ENCODE data around the gene LDHAL6A. TPM values are rescaled to one million over a fixed set of nuclear protein-coding genes. Genes with fewer than 3 reads are reported as not detected.

LDHAL6A gene
- total and polyA plus RNA-seq, 8 donors, result 0.51 to 0.94 (median 0.69) TPM; not detected in 2

DNA sequence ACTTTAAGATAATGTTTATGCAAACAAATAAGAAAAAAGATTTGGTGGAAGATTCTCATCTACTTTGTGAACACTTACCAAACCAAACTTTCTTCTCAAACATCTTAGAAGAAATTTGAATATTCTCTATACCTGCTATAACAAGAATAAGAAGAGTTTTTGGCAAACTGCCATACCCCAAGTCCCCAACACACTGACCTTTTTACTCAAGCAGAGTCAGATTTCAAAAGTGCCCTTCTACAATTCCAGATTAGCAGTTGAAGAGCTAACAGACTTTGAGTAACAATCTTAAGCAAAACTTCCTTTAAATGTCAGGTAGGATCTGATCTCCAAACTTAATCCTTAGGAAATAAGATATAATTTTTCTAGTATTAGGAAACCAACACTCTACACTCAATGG is 37.2 kb downstream of the LDHAL6A start:
- TF ChIP-seq, protein P1, sequence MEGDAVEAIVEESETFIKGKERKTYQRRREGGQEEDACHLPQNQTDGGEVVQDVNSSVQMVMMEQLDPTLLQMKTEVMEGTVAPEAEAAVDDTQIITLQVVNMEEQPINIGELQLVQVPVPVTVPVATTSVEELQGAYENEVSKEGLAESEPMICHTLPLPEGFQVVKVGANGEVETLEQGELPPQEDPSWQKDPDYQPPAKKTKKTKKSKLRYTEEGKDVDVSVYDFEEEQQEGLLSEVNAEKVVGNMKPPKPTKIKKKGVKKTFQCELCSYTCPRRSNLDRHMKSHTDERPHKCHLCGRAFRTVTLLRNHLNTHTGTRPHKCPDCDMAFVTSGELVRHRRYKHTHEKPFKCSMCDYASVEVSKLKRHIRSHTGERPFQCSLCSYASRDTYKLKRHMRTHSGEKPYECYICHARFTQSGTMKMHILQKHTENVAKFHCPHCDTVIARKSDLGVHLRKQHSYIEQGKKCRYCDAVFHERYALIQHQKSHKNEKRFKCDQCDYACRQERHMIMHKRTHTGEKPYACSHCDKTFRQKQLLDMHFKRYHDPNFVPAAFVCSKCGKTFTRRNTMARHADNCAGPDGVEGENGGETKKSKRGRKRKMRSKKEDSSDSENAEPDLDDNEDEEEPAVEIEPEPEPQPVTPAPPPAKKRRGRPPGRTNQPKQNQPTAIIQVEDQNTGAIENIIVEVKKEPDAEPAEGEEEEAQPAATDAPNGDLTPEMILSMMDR (IDR thresholded peaks at IDR 0.05), result no peak
- peaks cover 0 to 47% of the 10 kb centered on the region in 2 donors for H3K36me3 ChIP-seq
- peak overlapping the region; percentile 10 to 39 for H3K27ac ChIP-seq
- DNase-seq (peak in 1 of 4 donors; percentile 35), ATAC-seq (peak; percentile 26)
- H3K27me3 ChIP-seq, result no peaks in the 10 kb centered on the region
- peaks cover 0 to 5% of the 10 kb centered on the region in 2 donors for H3K4me1 ChIP-seq
- intact Hi-C loops (cut with DNase I), result no loop called here
- no peak overlapping the region for H3K4me3 ChIP-seq
- H3K9me3 ChIP-seq, result no peaks in the 10 kb centered on the region

DNA sequence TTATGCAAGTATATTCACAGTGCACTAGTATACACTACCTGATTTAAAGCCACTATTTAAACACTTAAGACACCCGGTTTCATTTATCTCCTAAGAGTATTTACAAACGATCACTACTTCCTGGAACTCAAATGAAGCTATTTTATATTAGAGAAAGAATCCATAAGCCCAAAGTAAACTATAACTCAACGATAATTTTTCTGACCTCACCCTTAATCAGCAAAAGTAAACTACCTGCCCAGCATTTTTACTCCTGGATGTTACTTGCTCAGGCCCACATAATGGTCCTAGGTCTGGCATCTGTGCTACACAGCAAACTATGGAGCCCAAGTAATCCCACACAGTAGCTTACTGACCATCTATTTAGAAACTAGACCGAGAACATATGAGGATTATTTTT is 37.7 kb downstream of the LDHAL6A start:
- TF ChIP-seq, protein P1 (IDR thresholded peaks at IDR 0.05), result no peak
- Histone ChIP-seq H3K9me3 (no peaks in the 10 kb centered on the region), H3K27ac (peak overlapping the region; percentile 10 to 39), H3K4me3 (no peak overlapping the region), H3K4me1 (peaks cover 0 to 5% of the 10 kb centered on the region in 2 donors), H3K27me3 (no peaks in the 10 kb centered on the region), H3K36me3 (peaks cover 0 to 47% of the 10 kb centered on the region in 2 donors)
- intact Hi-C loops (cut with DNase I), result no loop called here
- ATAC-seq (peak; percentile 35), DNase-seq (no peak)

DNA sequence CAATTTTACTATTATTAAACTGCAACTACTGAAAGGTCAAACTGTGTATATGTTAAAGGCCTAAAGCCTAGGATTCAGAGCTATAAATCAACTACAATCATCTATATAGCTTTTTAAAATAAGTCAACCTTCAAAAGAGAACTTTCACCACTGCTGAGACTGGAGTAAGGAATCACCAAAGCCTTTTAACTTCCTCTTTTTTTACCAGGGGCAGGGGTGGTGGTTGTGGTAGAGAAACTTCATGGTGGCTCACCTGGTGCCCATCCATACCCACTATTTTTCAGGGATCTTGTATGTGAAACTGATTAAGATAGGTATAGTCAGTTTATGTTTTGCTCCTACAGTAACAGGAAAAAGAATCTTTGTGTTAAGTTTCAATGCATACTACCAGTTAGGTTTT is 39.6 kb downstream of the LDHAL6A start:
- H3K4me3 ChIP-seq, result no peak overlapping the region
- TF ChIP-seq, protein P1 (IDR thresholded peaks at IDR 0.05), result no peak
- peaks cover 0 to 53% of the 10 kb centered on the region in 2 donors for H3K36me3 ChIP-seq
- H3K27me3 ChIP-seq, result no peaks in the 10 kb centered on the region
- intact Hi-C loops (cut with DNase I), result no loop called here
- no peak overlapping the region for H3K27ac ChIP-seq
- H3K9me3 ChIP-seq, result no peaks in the 10 kb centered on the region
- ATAC-seq (no peak), DNase-seq (no peak)
- H3K4me1 ChIP-seq, result peaks cover 0 to 5% of the 10 kb centered on the region in 2 donors

DNA sequence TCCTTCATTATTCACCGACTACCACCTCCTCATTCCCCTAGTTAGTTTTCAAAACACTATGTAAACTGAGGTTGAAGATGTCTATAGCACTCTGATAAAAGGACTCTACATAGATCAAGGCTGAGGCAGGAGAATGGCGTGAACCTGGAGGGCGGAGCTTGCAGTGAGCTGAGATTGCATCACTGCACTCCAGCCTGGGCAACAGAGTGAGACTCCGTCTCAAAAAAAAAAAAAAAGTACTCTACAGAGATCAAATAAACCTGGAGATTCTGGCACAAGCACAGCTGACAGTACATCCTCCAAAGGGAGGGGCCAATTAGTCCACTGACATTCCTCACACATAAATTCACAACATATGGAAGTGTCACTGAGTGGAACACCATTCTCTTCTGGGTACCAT is 40.0 kb downstream of the LDHAL6A start:
- H3K4me1 ChIP-seq, result peaks cover 0 to 2% of the 10 kb centered on the region in 2 donors
- intact Hi-C loops (cut with DNase I), result no loop called here
- TF ChIP-seq, protein P1 (IDR thresholded peaks at IDR 0.05), result no peak
- H3K4me3 ChIP-seq, result no peak overlapping the region
- no peak overlapping the region for H3K27ac ChIP-seq
- peak; percentile 31 for ATAC-seq
- no peaks in the 10 kb centered on the region for H3K27me3 ChIP-seq
- DNase-seq, result peak in 1 of 4 donors; percentile 5
- no peaks in the 10 kb centered on the region for H3K9me3 ChIP-seq
- peaks cover 0 to 53% of the 10 kb centered on the region in 2 donors for H3K36me3 ChIP-seq

DNA sequence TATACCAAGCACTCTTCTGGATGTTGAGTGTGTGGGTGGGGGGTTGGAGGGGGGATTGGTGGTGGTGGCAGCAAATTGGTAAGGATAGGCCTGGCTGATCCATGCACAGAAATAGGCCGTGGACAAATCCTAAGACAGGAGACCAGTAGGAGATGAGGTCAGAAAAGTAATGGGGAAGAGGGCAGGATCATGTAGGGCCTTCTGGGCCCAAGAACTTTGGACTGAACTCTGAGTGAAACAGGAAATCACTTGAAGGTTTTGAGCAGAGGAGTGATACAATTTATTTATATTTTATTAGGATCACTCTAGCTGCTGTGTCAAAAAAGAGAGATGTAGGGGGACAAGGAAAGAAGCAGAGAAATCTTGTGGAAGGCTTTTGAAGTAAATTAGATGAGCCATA is 42.4 kb downstream of the LDHAL6A start:
- Histone ChIP-seq H3K27ac (no peak overlapping the region), H3K4me1 (no peaks in the 10 kb centered on the region), H3K27me3 (no peaks in the 10 kb centered on the region), H3K9me3 (no peaks in the 10 kb centered on the region), H3K36me3 (peaks cover 0 to 63% of the 10 kb centered on the region in 2 donors), H3K4me3 (no peak overlapping the region)
- ATAC-seq, result no peak
- intact Hi-C loops (cut with DNase I), result no loop called here
- TF ChIP-seq, protein P1 (IDR thresholded peaks at IDR 0.05), result no peak
- DNase-seq, result no peak

All from left lung (tissue), 10 donors.